H1 (cell line): Measurements from ENCODE around the gene SMYD4. TPM values are rescaled to one million over a fixed set of nuclear protein-coding genes. Genes with fewer than 3 reads are reported as not detected.
A peak's percentile ranks its signal among the peaks of the same experiment; 100 is the strongest.

Experiments used
- CTCF ChIA-PET: fragments of 300-600 bp; sonication (Branson Sonifier 250); formaldehyde crosslinking; loops from one replicate; lab custom pipeline; 2021; ENCODE audit not compliant: partially characterized antibody; lab: Charles Lee
- POLR2A ChIA-PET: fragments of 300-600 bp; sonication (Branson Sonifier 250); formaldehyde crosslinking; loops from one replicate; lab custom pipeline; 2021; ENCODE audit warnings: inconsistent platforms; ENCODE audit not compliant: partially characterized antibody; lab: Charles Lee
- DNase-seq, 2 experiments: peaks; one replicate each; pipeline versions ENCODE4 v3.0.0 to v3.0.0-alpha.2; 2010 to 2022; ENCODE audit warnings: low spot score in 2 of 2, low read depth in 1 of 2, mixed read lengths in 1 of 2
- FAIRE-seq: peaks from 2 replicates; lab custom pipeline; 2011; peaks lifted over from hg19 to GRCh38; lab: Jason Lieb, UNC
- H2AFZ ChIP-seq: 2 replicates; pipeline ENCODE4 v1.8.1; 2012; ENCODE audit warnings: low read length, inconsistent platforms
- H2AK5ac ChIP-seq: 2 replicates; pipeline ENCODE4 v1.6.1; 2013; ENCODE audit warnings: low read depth, low read length
- H2BK120ac ChIP-seq: replicated peaks from 2 replicates; pipeline ENCODE3; 2013; ENCODE audit warnings: low read depth, low read length, inconsistent platforms
- H2BK12ac ChIP-seq: 2 replicates; pipeline ENCODE4 v1.6.1; 2013; ENCODE audit warnings: low read depth, low read length
- H2BK15ac ChIP-seq: 2 replicates; pipeline ENCODE4 v1.6.1; 2013; ENCODE audit warnings: low read length
- H2BK20ac ChIP-seq: 2 replicates; pipeline ENCODE4 v1.6.1; 2013; ENCODE audit warnings: low read length
- H2BK5ac ChIP-seq: 2 replicates; pipeline ENCODE4 v1.6.1; 2013; ENCODE audit warnings: low read depth, low read length
- H3K14ac ChIP-seq: 2 replicates; pipeline ENCODE4 v1.6.1; 2013; ENCODE audit warnings: inconsistent platforms; ENCODE audit not compliant: insufficient read length
- H3K18ac ChIP-seq: 2 replicates; pipeline ENCODE4 v1.6.1; 2013; ENCODE audit warnings: low read length; ENCODE audit errors: extremely low read depth
- H3K23ac ChIP-seq: 2 replicates; pipeline ENCODE4 v1.6.1; 2013; ENCODE audit warnings: inconsistent platforms; ENCODE audit not compliant: insufficient read length
- H3K23me2 ChIP-seq: 2 replicates; pipeline ENCODE4 v1.6.1; 2013; ENCODE audit warnings: low read depth, low read length
- H3K27ac ChIP-seq: 2 replicates; pipeline ENCODE4 v1.6.1; 2011; ENCODE audit warnings: low read depth, low read length, inconsistent platforms
- H3K27me3 ChIP-seq, 4 experiments: replicated peaks in 1 of 4; 1 replicate in 1 of 4; 2 replicates in 3 of 4; pipeline versions ENCODE4 v1.6.1 to v1.8.1; 2011 to 2013; ENCODE audit warnings: low read length in 3 of 4, mild to moderate bottlenecking in 3 of 4, inconsistent platforms in 2 of 4, mixed read lengths in 2 of 4, moderate library complexity in 1 of 4; ENCODE audit not compliant: control insufficient read depth in 3 of 4, insufficient read depth in 3 of 4; ENCODE audit errors: extremely low read depth in 1 of 4
- H3K36me3 ChIP-seq, 4 experiments: 2 replicates each; pipeline versions ENCODE4 v1.6.1 to v1.8.1; 2011 to 2013; ENCODE audit warnings: mild to moderate bottlenecking in 4 of 4, low read length in 3 of 4, moderate library complexity in 2 of 4, control low read depth in 1 of 4, inconsistent platforms in 1 of 4; ENCODE audit not compliant: insufficient read depth in 4 of 4, control insufficient read depth in 2 of 4
- H3K4ac ChIP-seq: replicated peaks from 2 replicates; pipeline ENCODE3; 2013; ENCODE audit warnings: low read length, low read depth, mixed read lengths, inconsistent platforms; ENCODE audit not compliant: insufficient read length
- H3K4me1 ChIP-seq, 4 experiments: replicated peaks in 1 of 4; 1 replicate in 1 of 4; 2 replicates in 3 of 4; pipeline versions ENCODE4 v1.6.1 to v1.8.1; 2011 to 2013; ENCODE audit warnings: low read length in 3 of 4, inconsistent platforms in 2 of 4, mixed read lengths in 1 of 4; ENCODE audit not compliant: insufficient read depth in 4 of 4, control insufficient read depth in 3 of 4
- H3K4me2 ChIP-seq, 2 experiments: 2 replicates each; pipeline versions ENCODE4 v1.6.1 to v1.8.1; 2011 to 2013; ENCODE audit warnings: low read depth in 2 of 2, low read length in 2 of 2, control low read depth in 1 of 2, inconsistent platforms in 1 of 2, mild to moderate bottlenecking in 1 of 2; ENCODE audit not compliant: insufficient read depth in 1 of 2
- H3K4me3 ChIP-seq, 4 experiments: fragments of 200-600, 300-600 bp in 1 of 4; sonication (generic), shearing (Covaris generic), sonication (Bioruptor Twin) in 1 of 4; 2 replicates each; pipeline versions ENCODE4 v1.5.1 to v1.8.1; 2011 to 2016; ENCODE audit warnings: low read length in 4 of 4, low read depth in 3 of 4, control low read depth in 2 of 4, inconsistent platforms in 2 of 4, mild to moderate bottlenecking in 2 of 4, mixed read lengths in 1 of 4, moderate library complexity in 1 of 4; ENCODE audit not compliant: insufficient read depth in 2 of 4; ENCODE audit errors: extremely low read depth in 1 of 4
- H3K56ac ChIP-seq: replicated peaks from 2 replicates; pipeline ENCODE3; 2013; ENCODE audit warnings: low read depth, mild to moderate bottlenecking, mixed read lengths, low read length, inconsistent platforms; ENCODE audit not compliant: insufficient read length
- H3K79me1 ChIP-seq: 2 replicates; pipeline ENCODE4 v1.6.1; 2013; ENCODE audit warnings: low read depth, low read length, control low read depth
- H3K79me2 ChIP-seq, 2 experiments: 2 replicates each; pipeline versions ENCODE4 v1.6.1 to v1.8.1; 2012 to 2013; ENCODE audit warnings: low read length in 2 of 2, mild to moderate bottlenecking in 2 of 2, inconsistent platforms in 1 of 2; ENCODE audit not compliant: insufficient read depth in 2 of 2, control insufficient read depth in 1 of 2
- H3K9ac ChIP-seq, 4 experiments: replicated peaks in 1 of 4; 1 replicate in 1 of 4; 2 replicates in 3 of 4; pipeline versions ENCODE4 v1.6.1 to v1.8.1; 2011 to 2013; ENCODE audit warnings: low read depth in 3 of 4, low read length in 3 of 4, control low read depth in 2 of 4, mild to moderate bottlenecking in 2 of 4, moderate library complexity in 2 of 4, inconsistent platforms in 1 of 4; ENCODE audit errors: extremely low read depth in 1 of 4
- H3K9me3 ChIP-seq, 2 experiments: 2 replicates each; pipeline versions ENCODE4 v1.6.1 to v1.8.1; 2012 to 2013; ENCODE audit warnings: mild to moderate bottlenecking in 2 of 2, moderate library complexity in 2 of 2, control low read depth in 1 of 2, inconsistent platforms in 1 of 2, low read depth in 1 of 2, low read length in 1 of 2, mixed read lengths in 1 of 2; ENCODE audit not compliant: insufficient read depth in 2 of 2
- H4K20me1 ChIP-seq, 2 experiments: replicated peaks in 1 of 2; 2 replicates each; pipeline versions ENCODE3 to v1.8.1; 2011 to 2013; ENCODE audit warnings: inconsistent platforms in 2 of 2, low read length in 2 of 2, mild to moderate bottlenecking in 1 of 2; ENCODE audit not compliant: insufficient read depth in 2 of 2, control insufficient read depth in 1 of 2
- H4K5ac ChIP-seq: 2 replicates; pipeline ENCODE4 v1.6.1; 2013; ENCODE audit warnings: low read length, low read depth, mixed read lengths, inconsistent platforms; ENCODE audit not compliant: insufficient read length
- H4K8ac ChIP-seq: 2 replicates; pipeline ENCODE4 v1.8.0; 2013; ENCODE audit warnings: mild to moderate bottlenecking, moderate library complexity, low read length, inconsistent platforms; ENCODE audit not compliant: insufficient read depth; ENCODE audit errors: extremely low read depth
- H4K91ac ChIP-seq: replicated peaks from 2 replicates; pipeline ENCODE3; 2013; ENCODE audit warnings: low read length, mixed read lengths, inconsistent platforms; ENCODE audit not compliant: insufficient read length
- CTCF ChIP-seq, 3 experiments: IDR thresholded peaks; 1 replicate in 2 of 3; 2 replicates in 1 of 3; pipeline versions ENCODE4 v1.5.1 to v1.6.1; 2011; ENCODE audit warnings: low read length in 3 of 3, mild to moderate bottlenecking in 3 of 3, inconsistent platforms in 2 of 3, low read depth in 1 of 3, moderate library complexity in 1 of 3; ENCODE audit not compliant: insufficient read depth in 1 of 3; ENCODE audit errors: control extremely low read depth in 1 of 3
- GABPA ChIP-seq: IDR thresholded peaks from 2 replicates; pipeline ENCODE4 v1.6.1; 2011; ENCODE audit warnings: mild to moderate bottlenecking, low read length, moderate library complexity, borderline replicate concordance; ENCODE audit not compliant: insufficient read depth
- NANOG ChIP-seq: IDR thresholded peaks from 2 replicates; pipeline ENCODE4 v1.6.1; 2011; ENCODE audit warnings: low read length, low read depth, mild to moderate bottlenecking, inconsistent platforms; ENCODE audit not compliant: insufficient read depth, poor library complexity, severe bottlenecking
- PHF8 ChIP-seq: fragments of 200-600 bp; sonication (generic); conservative IDR thresholded peaks from 2 replicates; pipeline ENCODE4 v1.7.1; 2012; ENCODE audit warnings: low read depth, mild to moderate bottlenecking, inconsistent platforms, low read length, moderate library complexity
- SIRT6 ChIP-seq: IDR thresholded peaks from one replicate; pipeline ENCODE4 v1.7.1; 2012; ENCODE audit warnings: low read length, inconsistent platforms
- WGBS, 2 experiments: shearing (Covaris generic) in 1 of 2; methylation state at CpG; one replicate each; pipeline versions ENCODE4 v1.1.6 to v1.1.7; 2013 to 2015; ENCODE audit warnings: low lambda C conversion rate in 2 of 2, mixed read lengths in 2 of 2, inconsistent platforms in 1 of 2, low coverage in 1 of 2, missing lambda C conversion rate in 1 of 2; ENCODE audit not compliant: insufficient replicate concordance in 2 of 2, insufficient coverage in 1 of 2, insufficient read length in 1 of 2; ENCODE audit errors: extremely low coverage in 1 of 2, missing lambda C conversion rate in 1 of 2; 5-methylcytosine and 5-hydroxymethylcytosine counted together
- polyA plus RNA-seq, 7 experiments: library from polyadenylated mRNA; depleted of rRNA in 3 of 7; stranded (reverse) in 5 of 7; unstranded in 2 of 7; fragments of >200 nt in 5 of 7; fragments of 200-250 nt in 2 of 7; gene quantifications; 1 replicate in 5 of 7; 2 replicates in 1 of 7; 4 replicates in 1 of 7; pipeline versions ENCODE4 v1.2.1 to v1.2.3, GENCODE V29; 2011 to 2013; ENCODE audit warnings: missing spikeins in 2 of 7, mixed read lengths in 2 of 7
- total RNA-seq: library from RNA; stranded (reverse); fragmentation: NEBNext Ultra II Directional; extraction: Animal tissue kit (Norgen Biotek cat#: 25700); gene quantifications from 2 replicates; pipeline ENCODE4 v1.2.1, GENCODE V29; 2021

The SMYD4 gene
- total and polyA plus RNA-seq, 2 of the 8 experiments (the other 6 are each of a cell fraction or from before 2014, with no cell fraction given) = 10.5 to 23.4 TPM

DNA sequence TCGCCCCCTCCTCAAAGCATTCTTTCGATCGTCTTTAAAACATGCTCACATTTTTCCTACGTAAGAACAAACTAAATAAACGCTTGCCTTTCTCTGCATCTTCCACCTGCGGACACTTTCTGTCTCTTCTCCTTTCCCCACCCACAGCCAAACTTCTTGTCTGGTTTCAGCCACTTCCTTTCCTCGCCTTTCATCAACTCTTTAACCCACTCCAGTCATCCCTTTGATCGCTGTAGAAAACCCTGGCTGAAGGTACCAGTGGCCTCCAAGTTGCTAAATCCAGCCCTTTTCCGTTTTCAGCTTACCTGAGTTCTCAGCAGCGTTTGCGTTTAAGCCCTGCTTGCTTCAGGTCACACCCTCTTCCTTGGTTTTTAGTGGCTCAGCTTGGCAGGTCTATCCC, 586 bp upstream of the SMYD4 start:
- H3K9ac ChIP-seq = peak overlapping the region; percentile 70 to 92 (median 76); a peak in 6 of 7 replicates
- H3K27me3 ChIP-seq = no peaks in the 10 kb centered on the region
- no peaks in the 10 kb centered on the region for H3K9me3 ChIP-seq
- 0 out of 2 replicates have a peak overlapping the region, but pooled peaks have one; percentile 48 for H2BK5ac ChIP-seq
- TF ChIP-seq CTCF (IDR thresholded peaks at IDR 0.05; ENCODE audit: control extremely low read depth in 1 of 3, insufficient read depth in 1 of 3, low read depth in 1 of 3, low read length in 3 of 3) (no peak), SIRT6 (no peak), NANOG (no peak), PHF8 (no peak), GABPA (no peak)
- peak overlapping the region; percentile 60; the same call in 1 of the 2 replicates for H2AFZ ChIP-seq
- H2BK20ac ChIP-seq = no peak overlapping the region
- H3K23me2 ChIP-seq = peaks cover 8% of the 10 kb centered on the region
- no peak overlapping the region for H3K14ac ChIP-seq
- H3K79me1 ChIP-seq = peaks cover 4% of the 10 kb centered on the region
- no peak overlapping the region for H2BK120ac ChIP-seq
- H4K8ac ChIP-seq = no peak overlapping the region; the same call in 1 of the 2 replicates
- H4K91ac ChIP-seq = peak overlapping the region; percentile 1
- CTCF ChIA-PET = interaction anchor here (1.6 kb wide), 1 partner anchor 52 kb away, joined by 3 read pairs; no protein-coding TSS in a partner anchor
- WGBS, 2 experiments = 4% methylated on average over 8 of the region's 11 CpGs; no CpG with 5 or more reads in 1 of the 2 experiments
- H3K4ac ChIP-seq = no peak overlapping the region
- FAIRE-seq (no peak), DNase-seq (peak in 1 of 2 experiments; percentile 49)
- peaks cover 0 to 22% (median 2%) of the 10 kb centered on the region in 4 experiments; a peak in 3 of 8 replicates for H3K36me3 ChIP-seq
- no peak overlapping the region for H2AK5ac ChIP-seq
- peaks cover 0 to 2% (median 0%) of the 10 kb centered on the region in 4 experiments; a peak in 1 of 7 replicates for H3K4me1 ChIP-seq
- POLR2A ChIA-PET = interaction anchor here (0.8 to 1.9 kb wide), 6 partner anchors 26 to 115 kb away, joined by 3 to 9 read pairs (median 4); no protein-coding TSS in a partner anchor
- no peak overlapping the region for H2BK12ac ChIP-seq
- H3K4me3 ChIP-seq = peak overlapping the region; percentile 82 to 94 (median 85)
- peak overlapping the region; percentile 70 to 90 for H3K4me2 ChIP-seq
- peak overlapping the region; percentile 48 for H3K18ac ChIP-seq
- H4K5ac ChIP-seq = no peak overlapping the region
- peak overlapping the region; percentile 36; the same call in 1 of the 2 replicates for H2BK15ac ChIP-seq
- H3K79me2 ChIP-seq = peaks cover 5 to 54% of the 10 kb centered on the region in 2 experiments
- H3K23ac ChIP-seq = no peak overlapping the region
- peaks cover 0 to 4% of the 10 kb centered on the region in 2 experiments for H4K20me1 ChIP-seq
- peak overlapping the region; percentile 73 for H3K56ac ChIP-seq
- H3K27ac ChIP-seq = no peak overlapping the region
